Gastroesophageal sphincter (tissue), 4 donors: ENCODE results near the gene PODXL2. TPM values are rescaled to one million over a fixed set of nuclear protein-coding genes. Genes with fewer than 3 reads are reported as not detected.

Experiments
- ATAC-seq: fragments of 150-250 bp; one replicate; pipeline ENCODE4 v1.9.1; 2016; ENCODE audit warnings: mild to moderate bottlenecking, moderate library complexity
- H3K27ac ChIP-seq, 4 donors: fragments of 200-600 bp; sonication (generic) in 3 of 4; 1 replicate in 3 of 4; 2 replicates in 1 of 4; pipeline ENCODE4 v1.5.1; 2016 to 2019
- H3K27me3 ChIP-seq: fragments of 200-600 bp; sonication (generic); one replicate; pipeline ENCODE4 v1.5.1; 2019
- H3K36me3 ChIP-seq, 2 donors: fragments of 200-600 bp; sonication (generic); one replicate each; pipeline ENCODE4 v1.5.1; 2019; ENCODE audit warnings: control low read depth in 1 of 2
- H3K4me1 ChIP-seq, 3 donors: fragments of 200-600 bp; sonication (generic); 1 replicate in 2 of 3; 2 replicates in 1 of 3; pipeline ENCODE4 v1.5.1; 2016 to 2019; ENCODE audit warnings: control low read depth in 2 of 3
- H3K4me3 ChIP-seq, 2 donors: fragments of 200-600 bp; sonication (generic); one replicate each; pipeline ENCODE4 v1.5.1; 2019; ENCODE audit warnings: mild to moderate bottlenecking in 1 of 2, moderate library complexity in 1 of 2
- H3K9me3 ChIP-seq, 3 donors: fragments of 200-600 bp; sonication (generic); one replicate each; pipeline ENCODE4 v1.5.1; 2017 to 2019; ENCODE audit warnings: control low read depth in 2 of 3
- EP300 ChIP-seq: sonication (generic); formaldehyde crosslinking; IDR thresholded peaks from one replicate; pipeline ENCODE4 v1.6.1; 2017; ENCODE audit warnings: antibody characterized with exemption, mild to moderate bottlenecking
- POLR2A ChIP-seq, 2 donors: fragments of 450-650 bp; IDR thresholded peaks; one replicate each; pipeline ENCODE4 v1.6.1; 2017; ENCODE audit warnings: antibody characterized with exemption in 2 of 2, mild to moderate bottlenecking in 2 of 2, moderate library complexity in 1 of 2
- POLR2AphosphoS5 ChIP-seq: sonication (generic); formaldehyde crosslinking; IDR thresholded peaks from one replicate; pipeline ENCODE4 v1.6.1; 2017; ENCODE audit warnings: antibody characterized with exemption
- WGBS, 2 donors: methylation state at CpG; one replicate each; pipeline ENCODE4 v1.1.5; 2018; ENCODE audit warnings: low coverage in 1 of 2; 5-methylcytosine and 5-hydroxymethylcytosine counted together
- total RNA-seq, 4 donors: library from RNA; depleted of rRNA; stranded (reverse); fragments of >200 nt; gene quantifications; one replicate each; pipeline ENCODE4 v1.1.0, GENCODE V29; 2016
- TF ChIP-seq, protein P1 (sequence below), 4 experiments: fragments of 200-600 bp in 2 of 4; fragments of 450-650 bp in 2 of 4; sonication (generic) in 1 of 4; IDR thresholded peaks; one replicate each; pipeline ENCODE4 v1.5.1; 2017 to 2019; ENCODE audit warnings: antibody characterized with exemption in 4 of 4, mild to moderate bottlenecking in 2 of 4, moderate library complexity in 2 of 4

PODXL2 gene
- total RNA-seq, 4 donors from 2014 or later = 1.9 to 2.8 (median 2.3) TPM

GRCh38 chr3:127715532-127715931 lies 86.5 kb downstream of the PODXL2 start:
- WGBS, 2 donors = 20 to 47% methylated on average over 1 to 8 of the region's 8 CpGs
- Histone ChIP-seq H3K36me3 (peaks cover 0 to 72% of the 10 kb centered on the region in 2 donors), H3K4me1 (peaks cover 0 to 65% (median under 1%) of the 10 kb centered on the region in 3 donors), H3K27me3 (no peaks in the 10 kb centered on the region), H3K27ac (peak overlapping the region in 2 of 4 donors; percentile 12 to 21), H3K4me3 (no peak overlapping the region), H3K9me3 (no peaks in the 10 kb centered on the region)
- ATAC-seq = no peak
- TF ChIP-seq POLR2AphosphoS5 (no peak), EP300 (no peak), POLR2A (IDR thresholded peaks at IDR 0.05) (no peak)
- TF ChIP-seq, protein P1, sequence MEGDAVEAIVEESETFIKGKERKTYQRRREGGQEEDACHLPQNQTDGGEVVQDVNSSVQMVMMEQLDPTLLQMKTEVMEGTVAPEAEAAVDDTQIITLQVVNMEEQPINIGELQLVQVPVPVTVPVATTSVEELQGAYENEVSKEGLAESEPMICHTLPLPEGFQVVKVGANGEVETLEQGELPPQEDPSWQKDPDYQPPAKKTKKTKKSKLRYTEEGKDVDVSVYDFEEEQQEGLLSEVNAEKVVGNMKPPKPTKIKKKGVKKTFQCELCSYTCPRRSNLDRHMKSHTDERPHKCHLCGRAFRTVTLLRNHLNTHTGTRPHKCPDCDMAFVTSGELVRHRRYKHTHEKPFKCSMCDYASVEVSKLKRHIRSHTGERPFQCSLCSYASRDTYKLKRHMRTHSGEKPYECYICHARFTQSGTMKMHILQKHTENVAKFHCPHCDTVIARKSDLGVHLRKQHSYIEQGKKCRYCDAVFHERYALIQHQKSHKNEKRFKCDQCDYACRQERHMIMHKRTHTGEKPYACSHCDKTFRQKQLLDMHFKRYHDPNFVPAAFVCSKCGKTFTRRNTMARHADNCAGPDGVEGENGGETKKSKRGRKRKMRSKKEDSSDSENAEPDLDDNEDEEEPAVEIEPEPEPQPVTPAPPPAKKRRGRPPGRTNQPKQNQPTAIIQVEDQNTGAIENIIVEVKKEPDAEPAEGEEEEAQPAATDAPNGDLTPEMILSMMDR (IDR thresholded peaks at IDR 0.05) = no peak

DNA sequence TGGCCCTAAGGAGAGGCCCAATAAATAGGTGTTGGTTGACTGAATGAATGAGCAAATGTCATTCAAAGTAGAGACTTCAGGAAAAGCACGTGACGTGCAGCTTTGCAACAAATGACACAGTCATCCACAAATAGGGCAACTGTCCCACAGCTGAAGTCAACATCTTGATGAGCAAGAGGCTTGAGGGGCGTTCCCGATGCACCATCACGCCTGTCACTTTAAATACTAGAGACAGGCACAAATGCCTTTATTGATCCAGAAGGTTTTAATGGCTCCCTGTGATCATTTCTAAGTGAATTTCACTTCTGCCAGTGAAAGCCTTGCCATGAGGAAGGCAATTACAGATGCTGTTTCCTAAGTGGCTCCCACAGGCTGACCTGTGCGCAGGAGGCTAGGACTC lies 87.4 kb downstream of the PODXL2 start:
- peaks cover 0 to 66% (median 0%) of the 10 kb centered on the region in 3 donors for H3K4me1 ChIP-seq

DNA sequence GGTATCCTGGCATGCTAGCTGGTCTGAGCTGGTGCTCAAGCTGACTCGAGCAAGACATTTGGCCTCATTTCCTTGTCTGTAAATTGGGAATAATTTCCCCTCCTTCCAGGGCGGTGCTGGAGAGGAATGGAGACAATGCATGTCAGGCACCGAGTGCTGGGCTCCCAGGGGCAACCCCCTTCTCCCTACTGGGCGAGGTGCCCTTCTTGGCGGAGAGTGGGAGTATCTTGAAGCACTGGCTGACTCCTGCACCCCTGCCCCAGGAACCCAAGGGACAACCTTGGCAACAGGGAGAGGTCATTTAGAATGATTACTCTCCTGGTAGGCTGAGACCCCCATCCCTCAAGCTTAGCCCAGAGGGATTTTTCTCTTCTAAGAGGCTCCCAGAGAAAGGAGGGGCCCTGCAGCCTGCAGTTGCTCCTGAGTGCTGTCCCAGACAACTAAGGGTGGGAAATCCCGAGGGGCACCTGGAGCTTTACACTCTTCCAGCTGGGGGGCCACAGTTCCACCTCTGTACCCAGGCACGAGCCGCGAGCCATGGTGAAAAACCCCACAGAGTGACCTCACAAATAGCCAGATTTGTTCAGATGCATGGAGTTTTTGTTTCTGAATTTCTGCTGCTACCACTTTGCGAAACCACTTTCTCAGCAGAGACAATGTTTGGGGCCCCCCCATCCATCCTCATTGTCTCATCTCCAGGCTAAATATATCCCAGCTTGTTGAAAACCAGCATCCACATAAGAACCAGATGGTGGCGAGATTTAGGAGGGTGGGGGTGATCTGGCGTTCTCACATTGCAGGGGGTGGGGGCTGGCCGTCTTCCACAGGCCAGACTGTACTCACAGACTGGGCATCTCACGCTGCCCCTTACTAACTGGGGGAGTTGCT lies 88.6 kb downstream of the PODXL2 start:
- peaks cover 0 to 71% of the 10 kb centered on the region in 2 donors for H3K36me3 ChIP-seq

More for the DNA sequence above, 87.4 kb downstream of the PODXL2 start:
- no peak for ATAC-seq
- no peaks in the 10 kb centered on the region for H3K27me3 ChIP-seq
- WGBS, 2 donors = 86 to 95% methylated on average over 3 to 5 of the region's 6 CpGs
- no peak for TF ChIP-seq POLR2A (IDR thresholded peaks at IDR 0.05)
- TF ChIP-seq, protein P1 (IDR thresholded peaks at IDR 0.05) = no peak
- no peak for TF ChIP-seq EP300
- no peaks in the 10 kb centered on the region for H3K9me3 ChIP-seq
- peak overlapping the region in 1 of 4 donors; percentile 8 for H3K27ac ChIP-seq
- no peak overlapping the region for H3K4me3 ChIP-seq
- peaks cover 0 to 79% of the 10 kb centered on the region in 2 donors for H3K36me3 ChIP-seq

DNA sequence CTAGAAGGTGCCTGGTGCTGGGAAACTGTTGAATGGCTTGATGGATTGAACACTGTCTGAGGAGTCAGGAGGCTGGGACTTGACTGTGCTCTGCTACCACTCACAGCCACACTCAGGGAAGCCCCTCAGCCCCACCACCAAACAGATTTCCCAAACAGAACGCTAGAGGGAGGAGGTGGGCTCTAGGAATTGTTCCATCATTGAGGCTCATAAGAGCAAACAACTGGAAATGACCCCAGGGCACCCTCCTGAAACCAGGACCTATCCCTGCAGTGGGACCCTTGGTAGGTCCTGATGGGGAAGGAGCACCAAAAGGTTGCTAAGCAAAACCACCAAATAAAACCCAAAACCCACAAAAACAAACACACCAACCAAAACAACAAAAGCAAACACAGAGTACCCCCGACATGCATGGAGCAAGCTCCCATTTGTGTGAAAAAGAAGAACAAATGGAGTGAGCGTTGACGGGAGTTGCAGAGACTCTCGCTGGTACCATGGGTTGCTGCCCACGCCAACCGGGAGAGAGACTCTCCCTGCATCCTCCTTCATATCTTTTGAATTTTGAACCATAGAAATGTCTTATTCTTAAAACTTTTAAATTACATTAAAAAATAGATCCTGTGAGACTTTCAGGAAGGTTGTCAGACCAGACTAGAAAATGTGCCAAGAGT lies 89.4 kb downstream of the PODXL2 start:
- TF ChIP-seq POLR2AphosphoS5 = no peak
- no peak for TF ChIP-seq POLR2A (IDR thresholded peaks at IDR 0.05)
- TF ChIP-seq, protein P1 (IDR thresholded peaks at IDR 0.05) = no peak
- TF ChIP-seq EP300 = no peak
- Histone ChIP-seq H3K27ac (peak overlapping the region in 1 of 4 donors; percentile 29), H3K4me1 (peaks cover 0 to 71% (median 13%) of the 10 kb centered on the region in 3 donors), H3K36me3 (peaks cover 0 to 66% of the 10 kb centered on the region in 2 donors), H3K27me3 (no peaks in the 10 kb centered on the region), H3K9me3 (no peaks in the 10 kb centered on the region), H3K4me3 (no peak overlapping the region)
- ATAC-seq = no peak
- 95% methylated on average over 6 of the region's 7 CpGs; no CpG with 5 or more reads in 1 of the 2 donors for WGBS, 2 donors

More for the DNA sequence above, 88.6 kb downstream of the PODXL2 start:
- H3K9me3 ChIP-seq = no peaks in the 10 kb centered on the region
- TF ChIP-seq POLR2AphosphoS5 = no peak
- no peak for TF ChIP-seq POLR2A (IDR thresholded peaks at IDR 0.05)
- TF ChIP-seq EP300 = no peak
- TF ChIP-seq, protein P1 (IDR thresholded peaks at IDR 0.05) = no peak
- peaks cover 0 to 71% (median 7%) of the 10 kb centered on the region in 3 donors for H3K4me1 ChIP-seq
- H3K4me3 ChIP-seq = no peak overlapping the region
- WGBS, 2 donors = 91% methylated on average over 9 of the region's 14 CpGs; no CpG with 5 or more reads in 1 of the 2 donors
- H3K27me3 ChIP-seq = no peaks in the 10 kb centered on the region
- peak overlapping the region in 1 of 4 donors; percentile 29 for H3K27ac ChIP-seq
- no peak for ATAC-seq
